NCI-H446 (cell line): Measurements from ENCODE around the gene TRIP10.
"Not testable (repeated sequence)": the region's sequence is repeated elsewhere in the genome, so short reads cannot be mapped to it uniquely, and the experiment has no call there.

Experiments used
- DNase-seq, 2 experiments: peaks; one replicate each; lab custom pipeline; 2025; lab: John Stamatoyannopoulos, UW

The TRIP10 gene

GRCh38 chr19:6767357-6768235, 28.1 kb downstream of the TRIP10 start, which contains the start of gene SH2D3A:
Gene SH2D3A, minus strand, starts transcription at chr19:6767435. Its CDS starts 3,687 bp downstream, at chr19:6763748.
- no peak for DNase-seq

GRCh38 chr19:6768236-6768785, 28.8 kb downstream of the TRIP10 start:
- no peak for DNase-seq

- no peak for DNase-seq
Observed at GRCh38 chr19:6769006-6769619, 29.6 kb downstream of the TRIP10 start.

- DNase-seq, result not testable (repeated sequence)
Observed at GRCh38 chr19:6771648-6772027, 32.2 kb downstream of the TRIP10 start.

GRCh38 chr19:6772028-6772865, 32.8 kb downstream of the TRIP10 start, which contains the start of gene VAV1:
Gene VAV1, plus strand, starts transcription at chr19:6772708. Its CDS starts 100 bp downstream, at chr19:6772808.
- no peak for DNase-seq

GRCh38 chr19:6772866-6773322, 33.4 kb downstream of the TRIP10 start:
- DNase-seq, result no peak

GRCh38 chr19:6773323-6773931, 33.9 kb downstream of the TRIP10 start:
- no peak for DNase-seq

- peak; percentile 16 to 62 for DNase-seq
Observed at GRCh38 chr19:6774821-6775707, 35.6 kb downstream of the TRIP10 start.

GRCh38 chr19:6776045-6776444, 36.6 kb downstream of the TRIP10 start:
- not testable (repeated sequence) for DNase-seq

GRCh38 chr19:6776999-6777398, 37.5 kb downstream of the TRIP10 start:
- DNase-seq, result no peak

- DNase-seq, result no peak
Observed at GRCh38 chr19:6777434-6777833, 38.0 kb downstream of the TRIP10 start.

- DNase-seq, result no peak
Observed at GRCh38 chr19:6778386-6778785, 38.9 kb downstream of the TRIP10 start.

- DNase-seq, result no peak
Observed at GRCh38 chr19:6779206-6779605, 39.7 kb downstream of the TRIP10 start.

GRCh38 chr19:6787393-6787792, 47.9 kb downstream of the TRIP10 start:
- no peak for DNase-seq

GRCh38 chr19:6788896-6789295, 49.4 kb downstream of the TRIP10 start:
- DNase-seq, result no peak

GRCh38 chr19:6790194-6791128, 51.0 kb downstream of the TRIP10 start:
- DNase-seq, result no peak

- no peak for DNase-seq
Observed at GRCh38 chr19:6791237-6791636, 51.8 kb downstream of the TRIP10 start.

GRCh38 chr19:6793411-6793810, 53.9 kb downstream of the TRIP10 start:
- no peak for DNase-seq

GRCh38 chr19:6793973-6794372, 54.5 kb downstream of the TRIP10 start:
- DNase-seq, result no peak
